CD4-positive, alpha-beta memory T cell (primary cell): ENCODE data around the gene MAST3. TPM values are rescaled to one million over a fixed set of nuclear protein-coding genes. Genes with fewer than 3 reads are reported as not detected.

Source experiments
- CTCF ChIA-PET: fragments of 350-600 bp; sonication (Branson Sonifier 250); formaldehyde crosslinking; loops from one replicate; lab custom pipeline; 2021; ENCODE audit warnings: inconsistent platforms; ENCODE audit not compliant: partially characterized antibody; lab: Charles Lee
- POLR2A ChIA-PET: fragments of 350-600 bp; sonication (Branson Sonifier 250); formaldehyde crosslinking; loops from one replicate; lab custom pipeline; 2021; ENCODE audit not compliant: partially characterized antibody; lab: Charles Lee
- DNase-seq, 5 donors: peaks; one replicate each; pipeline versions ENCODE4 v3.0.0 to v3.0.0-alpha.2; 2020 to 2022; ENCODE audit warnings: mixed read lengths in 1 of 5
- H3K27ac ChIP-seq: one replicate; pipeline ENCODE4 v1.7.0; 2013; ENCODE audit warnings: low read depth, low read length
- H3K27me3 ChIP-seq: 2 replicates; pipeline ENCODE4 v1.7.0; 2013; ENCODE audit warnings: mild to moderate bottlenecking, low read length, moderate library complexity; ENCODE audit not compliant: insufficient read depth
- H3K36me3 ChIP-seq: 2 replicates; pipeline ENCODE4 v1.7.0; 2013; ENCODE audit warnings: mild to moderate bottlenecking, low read length, moderate library complexity; ENCODE audit not compliant: insufficient read depth
- H3K4me1 ChIP-seq: 2 replicates; pipeline ENCODE4 v1.7.0; 2013; ENCODE audit warnings: mild to moderate bottlenecking, low read length, moderate library complexity; ENCODE audit not compliant: insufficient read depth
- H3K4me3 ChIP-seq, 2 donors: one replicate each; pipeline ENCODE4 v1.7.0; 2013; ENCODE audit warnings: low read length in 2 of 2, mild to moderate bottlenecking in 1 of 2
- H3K9me3 ChIP-seq, 2 donors: one replicate each; pipeline ENCODE4 v1.7.0; 2013; ENCODE audit warnings: low read length in 2 of 2, control low read depth in 1 of 2; ENCODE audit not compliant: control insufficient read depth in 1 of 2
- H3K27ac Mint-ChIP-seq, 7 donors: one replicate each; pipeline ENCODE4 v1.8.0; 2020 to 2021; ENCODE audit warnings: mixed read lengths in 7 of 7, mild to moderate bottlenecking in 6 of 7, inconsistent platforms in 3 of 7, moderate library complexity in 3 of 7
- H3K27me3 Mint-ChIP-seq, 2 donors: one replicate each; pipeline ENCODE4 v1.8.0; 2020 to 2021; ENCODE audit warnings: mixed read lengths in 2 of 2
- H3K36me3 Mint-ChIP-seq, 2 donors: one replicate each; pipeline ENCODE4 v1.8.0; 2020 to 2021; ENCODE audit warnings: mixed read lengths in 2 of 2, inconsistent platforms in 1 of 2, mild to moderate bottlenecking in 1 of 2
- H3K4me1 Mint-ChIP-seq, 4 donors: one replicate each; pipeline ENCODE4 v1.8.0; 2020 to 2021; ENCODE audit warnings: mixed read lengths in 4 of 4, mild to moderate bottlenecking in 1 of 4
- H3K4me3 Mint-ChIP-seq, 8 donors: one replicate each; pipeline ENCODE4 v1.8.0; 2020 to 2021; ENCODE audit warnings: mixed read lengths in 8 of 8, mild to moderate bottlenecking in 7 of 8, moderate library complexity in 6 of 8, inconsistent platforms in 3 of 8
- H3K9me3 Mint-ChIP-seq, 8 donors: one replicate each; pipeline ENCODE4 v1.8.0; 2020 to 2021; ENCODE audit warnings: mixed read lengths in 8 of 8, mild to moderate bottlenecking in 5 of 8, inconsistent platforms in 3 of 8, moderate library complexity in 1 of 8
- intact Hi-C: fragments of 100-400 bp; cut with micrococcal nuclease; formaldehyde crosslinking; loops from one replicate; pipeline ENCODE4 v1.15.1; 2023
- polyA plus RNA-seq, 2 donors: library from polyadenylated mRNA; unstranded; fragments of 300-500 nt; fragmentation: Illumina TruSeq; gene quantifications; one replicate each; pipeline ENCODE4 v1.2.3, GENCODE V29; 2021
- total RNA-seq, 2 experiments: library from RNA; stranded (reverse); gene quantifications; one replicate each; pipeline ENCODE4 v1.2.3, GENCODE V29; 2021

MAST3 gene
- total and polyA plus RNA-seq, 4 experiments from 2014 or later = 4.3 to 53.9 (median 34.2) TPM

DNA sequence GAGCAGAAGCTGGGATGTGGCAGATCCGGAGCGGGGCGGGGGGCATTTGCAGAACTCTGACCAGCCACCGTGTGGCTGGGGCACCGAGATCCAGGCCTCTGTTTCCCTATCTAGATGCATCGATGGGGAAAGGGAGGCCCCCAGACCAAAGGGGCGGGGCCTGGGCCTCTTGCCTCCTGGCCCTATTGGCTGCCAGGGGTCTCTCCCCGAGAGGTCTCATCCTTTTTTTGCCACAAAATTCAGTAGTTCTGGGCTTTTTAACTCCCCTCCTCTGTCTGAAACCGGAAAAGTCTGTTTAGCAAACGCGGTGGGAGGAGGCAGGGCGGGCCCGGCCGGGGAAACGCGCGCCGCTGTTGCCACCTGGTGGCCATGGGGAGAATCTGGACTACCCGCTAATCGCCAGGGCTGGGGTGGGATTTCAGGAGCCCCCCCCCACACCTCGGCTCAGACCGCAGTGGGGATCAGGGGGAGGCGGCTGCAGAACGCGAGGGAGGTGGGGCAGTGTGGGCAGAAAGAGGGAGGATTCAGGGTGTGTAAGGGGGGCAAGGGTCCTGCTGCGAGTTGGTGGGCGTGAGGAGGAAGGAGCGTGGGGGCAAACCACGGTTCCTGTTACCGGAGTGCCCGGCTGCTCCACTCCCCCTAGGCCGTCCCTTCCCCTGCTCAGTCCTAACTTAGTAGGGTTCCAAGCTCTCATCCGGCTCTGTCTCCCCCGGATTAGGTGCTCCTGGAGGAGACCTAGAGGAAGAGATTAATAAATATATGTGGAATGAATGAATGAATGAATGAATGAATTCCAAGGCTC is 39.2 kb upstream of the MAST3 start:
- Histone ChIP-seq H3K4me3 (no peak overlapping the region), H3K27ac (peak overlapping the region; percentile 44), H3K27me3 (no peaks in the 10 kb centered on the region), H3K9me3 (no peaks in the 10 kb centered on the region), H3K36me3 (peaks cover 11% of the 10 kb centered on the region), H3K4me1 (peaks cover 11% of the 10 kb centered on the region)
- intact Hi-C loops = loop anchor here (1.0 kb wide), 4 partner anchors 13 to 120 kb away; no protein-coding TSS in a partner anchor
- Mint-ChIP-seq H3K36me3 (peaks cover 8 to 24% of the 10 kb centered on the region in 2 donors), H3K27me3 (no peaks in the 10 kb centered on the region), H3K4me1 (peaks cover 9 to 15% (median 12%) of the 10 kb centered on the region in 4 donors), H3K4me3 (peak overlapping the region in 5 of 8 donors; percentile 22 to 64 (median 39)), H3K9me3 (no peaks in the 10 kb centered on the region), H3K27ac (peak overlapping the region; percentile 66 to 96 (median 88))
- ChIA-PET CTCF (interaction anchor here (0.8 to 8.8 kb wide), 13 partner anchors 14 to 195 kb away, joined by 3 to 148 read pairs (median 6); partner anchors contain the start of gene ARRDC2), POLR2A (interaction anchor here (0.6 to 11.6 kb wide), 11 partner anchors 14 to 294 kb away, joined by 3 to 140 read pairs (median 7); partner anchors contain the start of genes ARRDC2 and IL12RB1)
- peak; percentile 75 to 85 (median 82) for DNase-seq

DNA sequence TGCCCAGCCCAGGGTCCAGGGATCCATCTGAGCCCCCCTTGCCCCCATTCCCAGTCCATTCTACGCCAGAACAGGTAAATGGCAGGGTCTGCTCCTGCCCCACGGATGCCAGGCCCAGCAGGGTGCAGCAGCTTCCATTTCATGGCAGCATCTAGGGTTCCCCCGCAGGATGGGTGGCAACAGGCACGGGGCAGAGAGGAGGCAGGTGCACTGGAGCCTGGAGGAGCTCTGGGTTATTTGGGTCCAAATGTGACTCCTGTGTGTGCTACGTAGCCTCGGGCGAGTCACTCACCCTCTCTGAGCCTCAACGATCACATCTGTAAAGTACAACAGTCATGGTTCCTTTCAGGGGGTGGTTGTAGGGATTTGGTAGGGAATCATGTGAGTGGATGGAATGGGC is 38.3 kb upstream of the MAST3 start:
- intact Hi-C loops = no loop called here
- peaks cover 15% of the 10 kb centered on the region for H3K36me3 ChIP-seq
- no peak overlapping the region for H3K4me3 ChIP-seq
- no peaks in the 10 kb centered on the region for H3K9me3 ChIP-seq
- peaks cover 11% of the 10 kb centered on the region for H3K4me1 ChIP-seq
- Mint-ChIP-seq H3K9me3 (no peaks in the 10 kb centered on the region), H3K27me3 (no peaks in the 10 kb centered on the region), H3K4me3 (no peak overlapping the region), H3K4me1 (peaks cover 7 to 10% (median 8%) of the 10 kb centered on the region in 4 donors), H3K27ac (peak overlapping the region in 1 of 7 donors; percentile 51), H3K36me3 (peaks cover 12 to 27% of the 10 kb centered on the region in 2 donors)
- no peak overlapping the region for H3K27ac ChIP-seq
- no peak for DNase-seq
- ChIA-PET CTCF (interaction anchor here (0.8 to 8.8 kb wide), 12 partner anchors 14 to 194 kb away, joined by 3 to 148 read pairs (median 5); partner anchors contain the start of gene ARRDC2), POLR2A (interaction anchor here (0.6 to 11.6 kb wide), 7 partner anchors 27 to 293 kb away, joined by 3 to 140 read pairs (median 7); partner anchors contain the start of genes ARRDC2 and IL12RB1)
- no peaks in the 10 kb centered on the region for H3K27me3 ChIP-seq

DNA sequence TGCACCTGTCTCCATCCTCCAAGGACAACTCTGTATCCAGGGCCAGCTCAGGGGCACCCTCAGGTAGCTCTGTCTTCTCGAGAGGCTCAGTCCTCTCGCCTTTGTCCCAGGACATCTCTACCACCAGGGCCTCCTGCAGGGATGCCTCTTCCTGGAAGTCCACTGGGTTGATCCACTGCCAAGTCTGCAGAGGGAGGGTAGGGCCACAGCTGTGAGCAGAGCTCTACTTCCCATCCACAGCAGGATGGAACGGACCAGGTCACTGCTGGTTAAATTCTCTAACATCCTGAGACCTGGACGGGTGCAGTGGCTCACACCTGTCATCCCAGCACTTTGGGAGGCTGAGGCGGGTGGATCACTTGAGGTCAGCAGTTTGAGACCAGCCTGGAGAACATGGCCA is 37.7 kb upstream of the MAST3 start:
- intact Hi-C loops = loop anchor here (5.0 to 10.0 kb wide), 2 partner anchors 55 to 92 kb away; partner anchors contain the start of gene PIK3R2
- Histone ChIP-seq H3K36me3 (peaks cover 19% of the 10 kb centered on the region), H3K27me3 (no peaks in the 10 kb centered on the region), H3K4me1 (peaks cover 11% of the 10 kb centered on the region), H3K9me3 (no peaks in the 10 kb centered on the region), H3K27ac (no peak overlapping the region), H3K4me3 (no peak overlapping the region)
- Mint-ChIP-seq H3K27me3 (no peaks in the 10 kb centered on the region), H3K9me3 (no peaks in the 10 kb centered on the region), H3K36me3 (peaks cover 15 to 30% of the 10 kb centered on the region in 2 donors), H3K4me1 (peaks cover 7 to 10% (median 8%) of the 10 kb centered on the region in 4 donors), H3K27ac (peak overlapping the region in 1 of 7 donors; percentile 43), H3K4me3 (no peak overlapping the region)
- ChIA-PET CTCF (interaction anchor here (0.8 to 8.8 kb wide), 11 partner anchors 15 to 504 kb away, joined by 3 to 148 read pairs (median 6); partner anchors contain the start of gene ARRDC2), POLR2A (interaction anchor here (0.9 to 11.6 kb wide), 6 partner anchors 27 to 58 kb away, joined by 3 to 140 read pairs (median 8); partner anchors contain the start of genes ARRDC2 and IL12RB1)
- DNase-seq = no peak

DNA sequence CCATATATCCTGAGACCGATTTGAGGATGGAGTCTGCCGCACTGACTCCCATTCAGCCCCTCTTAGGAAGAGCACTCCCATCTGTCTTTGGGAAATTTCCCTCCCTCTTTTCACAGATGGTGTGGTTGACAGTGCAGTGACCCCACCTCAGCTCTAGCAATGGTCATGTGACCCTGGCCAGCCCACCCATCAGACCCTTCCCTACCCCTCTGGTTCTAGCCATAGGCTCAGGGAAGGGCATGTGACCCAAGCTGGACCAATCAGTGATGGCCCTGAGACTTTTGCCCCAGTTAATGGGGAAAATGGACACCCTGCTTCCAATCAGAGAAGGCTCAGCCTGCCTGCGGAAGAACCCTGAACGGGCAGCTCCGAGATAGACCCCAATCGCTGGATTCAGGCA is 37.1 kb upstream of the MAST3 start:
- H3K4me1 ChIP-seq = peaks cover 11% of the 10 kb centered on the region
- ChIA-PET CTCF (interaction anchor here (0.8 to 8.8 kb wide), 7 partner anchors 16 to 504 kb away, joined by 3 to 148 read pairs (median 20); partner anchors contain the start of gene ARRDC2), POLR2A (interaction anchor here (0.7 to 11.6 kb wide), 4 partner anchors 29 to 58 kb away, joined by 3 to 140 read pairs (median 22); partner anchors contain the start of gene ARRDC2)
- peaks cover 24% of the 10 kb centered on the region for H3K36me3 ChIP-seq
- Mint-ChIP-seq H3K9me3 (no peaks in the 10 kb centered on the region), H3K27me3 (no peaks in the 10 kb centered on the region), H3K36me3 (peaks cover 19 to 33% of the 10 kb centered on the region in 2 donors), H3K4me1 (peaks cover 8 to 10% (median 9%) of the 10 kb centered on the region in 4 donors), H3K4me3 (no peak overlapping the region), H3K27ac (no peak overlapping the region)
- intact Hi-C loops = loop anchor here (5.0 to 10.0 kb wide), 2 partner anchors 54 to 92 kb away; partner anchors contain the start of gene PIK3R2
- no peaks in the 10 kb centered on the region for H3K27me3 ChIP-seq
- DNase-seq = no peak
- H3K27ac ChIP-seq = no peak overlapping the region
- no peaks in the 10 kb centered on the region for H3K9me3 ChIP-seq
- H3K4me3 ChIP-seq = no peak overlapping the region

DNA sequence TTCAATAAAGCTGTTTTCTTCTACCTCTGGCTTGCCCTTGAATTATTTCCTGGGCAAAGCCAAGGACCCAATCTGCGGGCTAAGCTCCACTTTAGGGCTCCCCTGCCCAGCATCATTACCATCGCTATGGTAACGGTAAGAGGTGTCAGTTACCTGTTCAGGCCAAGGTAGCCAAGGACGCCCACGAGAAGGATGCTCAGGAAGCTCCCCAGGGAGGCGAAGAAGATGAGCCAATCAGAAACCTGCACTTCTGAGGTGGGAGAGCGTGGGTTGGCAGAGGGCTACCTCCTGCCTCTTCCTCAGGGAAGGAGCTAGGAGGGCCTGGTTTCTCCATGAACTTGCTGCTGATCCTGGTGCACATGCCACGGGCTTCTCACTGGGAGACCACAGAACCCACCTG is 35.5 kb upstream of the MAST3 start:
- H3K27ac Mint-ChIP-seq = peak overlapping the region in 2 of 7 donors; percentile 42 to 70
- Histone ChIP-seq H3K27me3 (no peaks in the 10 kb centered on the region), H3K27ac (no peak overlapping the region), H3K36me3 (peaks cover 24% of the 10 kb centered on the region), H3K4me1 (peaks cover 11% of the 10 kb centered on the region), H3K4me3 (no peak overlapping the region), H3K9me3 (no peaks in the 10 kb centered on the region)
- H3K27me3 Mint-ChIP-seq = no peaks in the 10 kb centered on the region
- no peaks in the 10 kb centered on the region for H3K9me3 Mint-ChIP-seq
- H3K4me3 Mint-ChIP-seq = no peak overlapping the region
- no peak for DNase-seq
- intact Hi-C loops = loop anchor here (5.0 to 10.0 kb wide), 2 partner anchors 53 to 90 kb away; partner anchors contain the start of gene PIK3R2
- ChIA-PET CTCF (interaction anchor here (0.8 to 8.8 kb wide), 6 partner anchors 10 to 332 kb away, joined by 3 to 148 read pairs (median 6); partner anchors contain the start of gene ARRDC2), POLR2A (interaction anchor here (1.6 to 11.6 kb wide), 3 partner anchors 17 to 60 kb away, joined by 4 to 140 read pairs (median 40); partner anchors contain the start of gene ARRDC2)
- H3K4me1 Mint-ChIP-seq = peaks cover 8 to 10% (median 9%) of the 10 kb centered on the region in 4 donors
- peaks cover 19 to 38% of the 10 kb centered on the region in 2 donors for H3K36me3 Mint-ChIP-seq

DNA sequence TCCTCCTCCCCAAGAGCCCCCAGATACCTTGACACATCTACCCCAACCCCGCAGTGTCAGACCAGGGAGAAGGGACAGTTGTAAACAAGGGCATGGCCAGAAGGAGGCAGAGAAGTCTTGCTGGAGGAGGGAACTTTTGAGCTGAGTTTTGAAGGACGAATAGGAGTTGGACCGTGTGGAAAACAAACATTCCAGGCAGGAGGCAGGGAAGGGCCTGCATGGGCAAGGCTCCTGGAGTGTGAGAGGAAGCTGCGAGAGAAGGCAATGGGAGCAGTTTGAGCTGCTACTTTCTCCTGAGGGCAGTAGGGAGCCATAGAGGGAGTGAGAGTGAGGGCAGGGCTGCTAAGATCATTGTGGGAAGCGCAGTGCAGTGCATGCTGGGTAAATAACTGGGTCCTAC is 34.1 kb upstream of the MAST3 start:
- intact Hi-C loops = loop anchor here (1.0 to 10.0 kb wide), 3 partner anchors 51 to 189 kb away; partner anchors contain the start of gene PIK3R2
- no peaks in the 10 kb centered on the region for H3K9me3 Mint-ChIP-seq
- H3K36me3 Mint-ChIP-seq = peaks cover 19 to 42% of the 10 kb centered on the region in 2 donors
- peak in 3 of 5 donors; percentile 24 to 32 (median 24) for DNase-seq
- H3K36me3 ChIP-seq = peaks cover 24% of the 10 kb centered on the region
- ChIA-PET CTCF (interaction anchor here (1.1 kb wide), 1 partner anchor 50 kb away, joined by 3 read pairs; no protein-coding TSS in a partner anchor), POLR2A (interaction anchor here (1.0 to 11.6 kb wide), 3 partner anchors 18 to 55 kb away, joined by 3 to 140 read pairs (median 6); partner anchors contain the start of genes ARRDC2 and IL12RB1)
- peak overlapping the region in 1 of 8 donors; percentile 59 for H3K4me3 Mint-ChIP-seq
- no peak overlapping the region for H3K4me3 ChIP-seq
- H3K27ac ChIP-seq = no peak overlapping the region
- H3K27me3 ChIP-seq = no peaks in the 10 kb centered on the region
- no peaks in the 10 kb centered on the region for H3K27me3 Mint-ChIP-seq
- H3K4me1 ChIP-seq = peaks cover 3% of the 10 kb centered on the region
- peaks cover 2 to 6% (median 3%) of the 10 kb centered on the region in 4 donors for H3K4me1 Mint-ChIP-seq
- peak overlapping the region in 4 of 7 donors; percentile 16 to 76 (median 43) for H3K27ac Mint-ChIP-seq
- H3K9me3 ChIP-seq = no peaks in the 10 kb centered on the region
